Epithelial cell of esophagus (primary cell): ENCODE data around the gene ST6GALNAC6.

ENCODE experiments used
- DNase-seq: peaks from one replicate; pipeline ENCODE4 v3.0.0; 2010; ENCODE audit warnings: low read depth
- H3K4me3 ChIP-seq: 2 replicates; pipeline ENCODE4 v1.5.1; 2011; ENCODE audit warnings: mild to moderate bottlenecking, low read length, control low read depth
- CTCF ChIP-seq: IDR thresholded peaks from 2 replicates; pipeline ENCODE4 v1.5.1; 2011; ENCODE audit warnings: low read depth, mild to moderate bottlenecking, low read length, control low read depth, inconsistent platforms; ENCODE audit not compliant: insufficient read depth; ENCODE audit errors: missing control alignments

The ST6GALNAC6 gene

DNA sequence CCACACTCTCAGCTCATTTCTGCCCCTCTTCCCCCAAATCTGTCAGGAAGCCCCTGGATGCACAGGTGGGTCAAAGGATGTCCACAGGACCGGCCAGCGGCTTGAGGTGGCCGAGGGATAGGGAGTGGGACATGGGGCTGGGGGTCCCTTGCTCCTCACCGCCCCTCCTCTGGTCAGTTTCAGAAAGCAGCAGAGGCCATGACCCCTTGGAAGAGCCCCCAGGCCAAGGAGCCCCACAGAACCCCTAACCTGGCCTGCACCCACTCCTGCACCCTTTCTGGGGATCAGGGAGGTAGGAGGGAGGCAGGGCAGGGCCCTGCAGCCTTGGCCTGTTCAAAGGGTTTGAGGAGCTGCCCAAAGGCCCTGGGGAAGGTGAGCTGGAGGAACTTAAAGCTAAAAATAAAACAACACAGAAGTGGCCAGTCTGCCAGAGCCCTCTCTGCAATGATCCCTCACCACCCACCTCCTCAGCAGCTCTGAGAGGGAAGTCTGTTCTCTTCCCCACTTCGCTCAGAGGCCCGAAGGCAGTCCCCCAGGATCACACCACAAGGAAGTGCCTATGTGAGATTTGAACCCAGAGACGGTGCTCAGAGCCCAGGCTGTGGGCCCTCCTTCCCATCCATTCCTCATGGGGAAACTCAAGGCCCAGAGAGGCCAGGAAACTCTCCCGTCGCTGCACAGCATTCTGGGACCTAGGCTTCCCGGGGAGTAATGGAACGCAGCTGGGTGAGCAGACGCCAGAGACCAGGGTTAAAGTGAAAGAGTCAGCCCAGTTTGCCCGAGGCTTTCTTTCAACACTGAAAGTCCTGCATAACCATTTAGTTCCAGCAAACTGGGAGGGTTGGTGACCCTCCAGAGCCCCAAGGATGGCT is 45.9 kb downstream of the ST6GALNAC6 start:
- no peak for DNase-seq
- no peak overlapping the region for H3K4me3 ChIP-seq
- TF ChIP-seq CTCF: no peak

- TF ChIP-seq CTCF: no peak
- DNase-seq: no peak
- no peak overlapping the region for H3K4me3 ChIP-seq
Measured at GRCh38 chr9:127852829-127853228, 46.6 kb downstream of the ST6GALNAC6 start.

- H3K4me3 ChIP-seq: no peak overlapping the region
- TF ChIP-seq CTCF: no peak
- DNase-seq: no peak
Measured at GRCh38 chr9:127850286-127850830, 49.0 kb downstream of the ST6GALNAC6 start.

DNA sequence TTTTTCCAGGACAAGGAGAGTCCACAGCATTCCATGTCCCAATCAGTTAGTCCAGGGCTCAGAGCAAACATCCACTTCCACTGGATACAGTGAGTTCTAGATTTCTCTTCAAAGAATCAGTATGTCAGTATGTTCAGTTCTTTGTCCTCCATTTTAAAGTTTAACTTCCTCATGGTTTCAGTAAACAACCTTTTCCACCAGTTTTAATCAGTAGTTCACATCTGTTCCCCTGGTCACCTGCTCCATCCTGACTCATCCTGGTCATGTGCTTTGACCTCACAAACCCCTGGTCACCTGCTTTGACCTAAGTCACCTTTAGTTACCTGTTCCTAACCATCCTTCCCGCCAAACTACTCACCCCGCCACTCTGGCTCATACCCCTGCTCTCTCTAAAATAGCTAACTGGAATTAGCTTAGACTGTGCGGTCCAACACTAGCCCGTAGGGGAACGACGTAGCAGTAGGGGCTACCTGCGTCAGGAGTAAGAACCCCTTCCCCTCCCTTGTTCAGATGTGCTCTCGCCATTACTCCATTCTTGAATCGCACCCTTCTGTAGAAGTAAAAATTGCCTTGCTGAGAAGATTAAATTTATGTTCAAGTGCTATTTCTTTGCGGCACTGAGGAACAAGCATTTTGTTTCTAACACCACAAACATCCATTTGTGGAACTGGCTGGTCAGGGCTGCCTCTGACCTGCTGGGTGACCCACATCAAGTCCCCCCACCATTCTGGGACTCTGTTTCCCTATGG is 50.5 kb downstream of the ST6GALNAC6 start:
- H3K4me3 ChIP-seq: no peak overlapping the region
- no peak for TF ChIP-seq CTCF
- DNase-seq: no peak

GRCh38 chr9:127847833-127848755 is 51.3 kb downstream of the ST6GALNAC6 start:
- no peak for TF ChIP-seq CTCF
- H3K4me3 ChIP-seq: no peak overlapping the region
- no peak for DNase-seq

DNA sequence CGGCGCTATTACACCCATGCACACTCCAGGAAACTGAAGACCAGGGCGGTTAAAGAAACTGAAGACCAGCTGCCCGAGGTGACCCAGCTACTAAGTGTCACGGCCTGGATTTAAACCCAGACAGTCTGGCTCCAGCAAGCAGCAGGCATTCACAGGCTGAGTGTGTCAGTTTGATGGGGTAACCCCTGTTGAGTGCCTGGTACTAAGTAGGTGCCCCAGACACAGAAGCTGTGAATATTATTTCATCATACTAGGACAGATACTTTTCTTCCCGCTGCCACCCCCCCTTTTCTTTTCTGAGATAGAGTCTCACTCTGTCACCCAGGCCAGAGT is 52.3 kb downstream of the ST6GALNAC6 start:
- TF ChIP-seq CTCF: no peak
- no peak overlapping the region for H3K4me3 ChIP-seq
- DNase-seq: no peak
